NCI-H226 (cell line): Measurements from ENCODE around the gene EMID1.
"Not testable (repeated sequence)": the region's sequence is repeated elsewhere in the genome, so short reads cannot be mapped to it uniquely, and the experiment has no call there.

Experiments used
- DNase-seq: peaks from one replicate; pipeline ENCODE4 v3.0.0-alpha.2; 2015

EMID1 gene

GRCh38 chr22:29211466-29211865, 5.8 kb downstream of the EMID1 start:
- DNase-seq = no peak

GRCh38 chr22:29212743-29213142, 7.0 kb downstream of the EMID1 start:
- no peak for DNase-seq

GRCh38 chr22:29213493-29213892, 7.8 kb downstream of the EMID1 start:
- DNase-seq = no peak

GRCh38 chr22:29214232-29214631, 8.5 kb downstream of the EMID1 start:
- no peak for DNase-seq

GRCh38 chr22:29215012-29215860, 9.5 kb downstream of the EMID1 start:
- no peak for DNase-seq

GRCh38 chr22:29216011-29216872, 10.5 kb downstream of the EMID1 start:
- DNase-seq = no peak

GRCh38 chr22:29216873-29217666, 11.4 kb downstream of the EMID1 start:
- DNase-seq = peak; percentile 20

- no peak for DNase-seq
Observed at GRCh38 chr22:29217827-29218757, 12.4 kb downstream of the EMID1 start.

GRCh38 chr22:29218758-29219408, 13.2 kb downstream of the EMID1 start:
- no peak for DNase-seq

- DNase-seq = not testable (repeated sequence)
Observed at GRCh38 chr22:29219409-29219782, 13.7 kb downstream of the EMID1 start.

GRCh38 chr22:29219881-29220670, 14.4 kb downstream of the EMID1 start:
- no peak for DNase-seq

- no peak for DNase-seq
Observed at GRCh38 chr22:29224121-29224858, 18.6 kb downstream of the EMID1 start.

- no peak for DNase-seq
Observed at GRCh38 chr22:29224859-29225410, 19.2 kb downstream of the EMID1 start.

- no peak for DNase-seq
Observed at GRCh38 chr22:29225422-29226090, 19.9 kb downstream of the EMID1 start.

GRCh38 chr22:29226351-29226981, 20.8 kb downstream of the EMID1 start:
- no peak for DNase-seq

- no peak for DNase-seq
Observed at GRCh38 chr22:29230972-29231875, 25.5 kb downstream of the EMID1 start.
